HG03175 (cell line): ENCODE data around the gene AOC1.
"Not testable (repeated sequence)": the region's sequence is repeated elsewhere in the genome, so short reads cannot be mapped to it uniquely, and the experiment has no call there.

Experiments
- ATAC-seq: cut with Tn5 transposase; IDR thresholded peaks from one replicate; pipeline ENCODE4 v1.9.1; 2021; ENCODE audit warnings: mild to moderate bottlenecking, moderate library complexity; ENCODE audit not compliant: unreplicated experiment

AOC1 gene

DNA sequence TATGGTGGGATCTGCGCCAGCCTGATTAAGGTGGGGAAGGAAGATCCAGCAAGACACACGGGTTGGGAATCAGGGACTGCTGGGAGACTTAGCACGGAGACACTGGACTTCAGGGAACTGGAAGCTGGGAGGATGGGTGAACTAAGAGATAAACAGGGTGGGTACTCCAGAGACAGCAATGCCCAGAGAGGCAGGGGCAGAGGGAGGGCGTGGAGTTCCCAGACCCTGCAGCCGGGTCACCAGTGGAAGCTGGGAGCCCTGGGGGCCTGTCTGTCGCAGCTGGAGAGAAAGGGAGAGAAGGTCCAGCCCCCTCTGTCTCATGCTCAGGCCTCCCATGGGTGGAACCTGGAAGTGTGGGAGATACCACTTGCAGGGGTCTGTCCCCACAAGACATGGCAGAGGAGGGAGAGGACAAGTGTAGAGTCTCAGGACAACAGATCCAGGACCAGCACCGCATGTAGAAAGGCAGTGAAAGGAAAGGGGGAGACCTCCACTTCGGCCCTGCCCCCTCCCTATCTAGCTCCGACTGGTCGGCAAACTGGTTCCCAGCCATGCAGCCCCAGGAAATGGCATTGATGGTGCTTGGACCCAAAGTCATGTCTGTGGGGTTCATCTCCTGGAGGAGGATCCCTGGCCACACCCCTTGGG, 44.4 kb downstream of the AOC1 start:
- ATAC-seq = no peak

GRCh38 chr7:150897502-150898474, 45.5 kb downstream of the AOC1 start:
- ATAC-seq = peak; percentile 67

- peak; percentile 70 for ATAC-seq
Observed at GRCh38 chr7:150898475-150899011, 46.2 kb downstream of the AOC1 start.

DNA sequence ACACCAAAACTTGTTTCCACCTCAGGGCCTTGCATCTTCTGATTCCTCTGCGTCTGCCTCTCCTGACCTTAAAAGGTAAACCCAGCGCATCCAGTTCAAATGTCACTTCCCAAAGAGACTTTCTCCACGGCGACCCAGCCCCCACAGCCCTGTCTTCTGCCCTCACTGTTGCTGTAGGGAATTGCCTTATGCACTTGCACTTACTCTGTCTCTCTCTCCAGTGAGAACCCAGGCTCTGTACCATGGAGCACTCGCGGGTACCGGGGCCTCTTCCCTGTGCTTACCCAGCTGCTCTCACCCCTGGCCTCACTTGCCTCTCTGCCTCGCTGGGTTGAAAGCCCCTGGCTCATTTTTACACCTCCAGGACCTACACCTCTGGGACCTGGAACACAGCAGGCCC, 48.4 kb downstream of the AOC1 start:
- no peak for ATAC-seq

GRCh38 chr7:150901160-150902035, 49.1 kb downstream of the AOC1 start:
- ATAC-seq = no peak

DNA sequence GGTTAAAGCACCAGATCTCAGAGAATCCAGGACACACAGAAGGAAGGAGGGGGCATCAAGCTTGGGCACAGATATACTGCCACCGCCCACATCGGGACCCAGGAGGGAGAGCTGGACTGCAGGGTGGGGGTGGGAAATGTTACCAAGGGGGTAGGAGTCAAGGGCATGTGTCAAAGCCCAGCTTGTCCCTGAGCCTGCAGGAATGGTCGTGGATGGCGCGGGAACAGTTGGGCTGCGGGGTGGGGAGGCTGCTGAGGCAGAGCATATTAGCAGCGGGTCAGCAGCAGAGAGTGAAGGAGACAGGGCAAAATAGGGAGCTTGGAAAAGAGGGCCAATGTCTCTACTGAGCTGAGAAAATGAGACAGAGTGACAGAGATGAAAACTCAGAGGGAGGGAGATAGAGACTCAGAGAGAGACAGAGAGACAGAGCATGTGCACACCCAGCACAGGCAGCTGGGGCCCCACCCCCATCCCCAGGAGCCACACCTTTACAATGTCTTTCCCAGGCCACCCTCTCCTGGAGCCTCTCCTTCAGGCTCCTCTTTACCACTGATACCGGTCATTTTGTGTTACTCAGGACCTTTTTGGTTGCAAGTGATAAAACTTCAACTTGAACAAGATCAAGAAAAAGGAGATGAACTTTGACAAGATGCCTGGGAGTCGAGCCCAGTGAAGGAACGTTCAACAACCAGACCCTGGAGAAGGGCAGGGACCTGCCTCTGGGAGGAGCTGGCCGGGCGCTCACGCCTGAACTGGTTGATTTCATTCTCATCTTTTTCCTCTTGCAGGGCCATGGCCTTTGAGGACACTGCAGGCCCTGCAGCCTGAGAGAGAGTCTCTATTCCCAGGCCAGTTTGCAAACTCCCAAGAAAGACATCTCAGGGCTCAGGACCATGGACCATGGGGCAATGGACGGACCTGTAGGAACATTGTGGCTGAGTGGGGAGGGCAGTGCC, 50.0 kb downstream of the AOC1 start:
- ATAC-seq = no peak

- ATAC-seq = no peak
Observed at GRCh38 chr7:150903606-150904005, 51.3 kb downstream of the AOC1 start.

DNA sequence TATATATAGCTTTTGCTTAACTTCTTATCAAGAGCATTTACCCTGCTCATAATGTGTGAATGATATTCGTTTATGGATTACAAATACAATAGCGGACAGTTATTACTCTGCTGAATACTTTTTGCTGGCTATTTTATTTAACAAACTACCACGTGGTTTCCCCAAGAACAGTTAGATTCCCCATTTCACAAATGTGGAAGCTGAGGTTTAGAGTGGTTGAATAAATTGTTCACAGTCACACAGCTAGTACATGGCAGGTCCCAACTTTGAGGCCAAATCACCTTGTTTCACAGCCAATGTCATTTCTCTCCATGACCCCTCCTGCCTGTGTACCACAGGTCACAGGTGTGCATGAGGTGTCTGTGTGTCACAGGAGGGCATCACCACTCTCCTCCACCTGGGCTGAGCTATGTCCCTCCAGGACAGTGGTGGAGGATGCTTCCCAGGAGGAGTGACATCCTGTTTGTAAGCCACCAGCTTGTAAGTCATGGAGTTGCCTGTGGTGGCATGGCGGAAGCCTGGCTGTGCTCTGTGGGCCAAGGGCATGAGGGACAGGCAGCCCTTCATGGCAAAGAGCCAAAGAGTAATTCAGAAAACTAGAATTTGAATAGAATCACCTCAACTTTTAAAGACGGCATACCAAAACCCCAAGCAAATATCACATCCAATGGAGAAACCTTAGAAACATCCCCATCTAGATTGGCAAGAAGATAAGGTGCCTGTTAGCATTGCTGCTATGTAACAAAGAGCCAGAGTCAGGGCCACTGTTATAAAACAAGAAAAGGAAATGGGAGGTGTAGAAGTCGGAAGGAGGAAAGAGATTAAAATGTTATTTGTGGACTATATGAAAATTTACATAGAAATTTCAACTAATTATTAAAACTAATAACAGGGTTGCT, 51.9 kb downstream of the AOC1 start:
- no peak for ATAC-seq

GRCh38 chr7:150908173-150908572, 55.9 kb downstream of the AOC1 start:
- no peak for ATAC-seq

DNA sequence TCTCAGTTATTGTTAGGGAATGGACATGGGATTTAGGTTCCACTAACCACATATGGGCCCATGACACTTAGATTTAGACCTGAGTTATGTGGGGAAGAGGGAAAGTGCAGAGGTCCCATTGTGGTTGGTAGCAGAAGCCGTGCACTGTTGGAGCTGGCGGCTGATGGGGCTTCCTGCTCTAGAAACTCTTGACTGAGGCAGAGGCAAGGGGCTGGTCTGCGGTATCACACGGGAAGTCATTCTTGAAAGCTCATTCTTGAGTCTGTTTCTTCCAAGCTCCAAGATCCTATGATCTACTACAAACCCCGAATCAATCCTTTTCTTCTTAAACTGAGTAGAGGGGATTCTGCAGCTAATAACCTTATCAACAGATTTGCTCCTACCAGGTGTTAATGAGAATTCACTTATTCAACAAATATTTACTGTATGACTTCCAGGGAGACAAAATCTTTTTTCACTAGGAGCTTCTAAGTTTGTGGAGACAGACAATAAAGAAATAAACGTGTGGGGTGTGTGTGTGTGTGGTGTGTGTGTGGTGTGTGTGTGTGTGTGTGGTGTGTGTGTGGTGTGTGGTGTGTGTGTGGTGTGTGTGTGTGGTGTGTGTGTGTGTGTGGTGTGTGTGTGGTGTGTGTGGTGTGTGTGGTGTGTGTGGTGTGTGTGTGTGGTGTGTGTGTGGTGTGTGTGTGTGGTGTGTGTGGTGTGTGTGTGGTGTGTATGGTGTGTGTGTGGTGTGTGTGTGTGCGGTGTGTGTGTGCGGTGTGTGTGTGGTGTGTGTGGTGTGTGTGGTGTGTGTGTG, 57.1 kb downstream of the AOC1 start:
- ATAC-seq = no peak

DNA sequence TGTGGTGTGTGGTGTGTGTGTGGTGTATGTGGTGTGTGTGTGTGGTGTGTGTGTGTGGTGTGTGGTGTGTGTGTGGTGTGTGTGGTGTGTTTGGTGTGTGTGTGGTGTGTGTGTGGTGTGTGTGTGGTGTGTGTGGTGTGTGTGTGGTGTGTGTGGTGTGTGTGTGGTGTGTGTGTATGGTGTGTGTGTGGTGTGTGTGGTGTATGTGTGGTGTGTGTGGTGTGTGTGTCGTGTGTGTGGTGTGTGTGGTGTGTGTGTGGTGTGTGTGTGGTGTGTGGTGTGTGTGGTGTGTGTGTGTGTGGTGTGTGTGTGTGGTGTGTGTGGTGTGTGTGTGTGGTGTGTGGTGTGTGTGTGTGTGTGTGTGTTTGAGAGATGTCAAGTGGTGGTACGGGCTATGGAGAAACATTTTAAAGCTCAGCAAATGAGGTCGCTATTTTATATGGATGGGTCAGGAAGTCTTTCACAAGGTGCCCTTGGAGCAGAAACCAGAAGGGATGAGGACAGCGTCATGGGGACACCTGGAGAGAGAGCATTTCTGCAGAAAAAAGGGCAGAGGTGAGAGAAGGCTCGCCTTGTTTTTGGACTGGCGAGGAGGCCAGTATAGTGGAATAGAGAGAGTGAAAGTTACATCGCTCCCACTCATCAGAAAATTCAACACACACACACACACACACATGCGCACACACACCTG, 58.1 kb downstream of the AOC1 start:
- not testable (repeated sequence) for ATAC-seq

DNA sequence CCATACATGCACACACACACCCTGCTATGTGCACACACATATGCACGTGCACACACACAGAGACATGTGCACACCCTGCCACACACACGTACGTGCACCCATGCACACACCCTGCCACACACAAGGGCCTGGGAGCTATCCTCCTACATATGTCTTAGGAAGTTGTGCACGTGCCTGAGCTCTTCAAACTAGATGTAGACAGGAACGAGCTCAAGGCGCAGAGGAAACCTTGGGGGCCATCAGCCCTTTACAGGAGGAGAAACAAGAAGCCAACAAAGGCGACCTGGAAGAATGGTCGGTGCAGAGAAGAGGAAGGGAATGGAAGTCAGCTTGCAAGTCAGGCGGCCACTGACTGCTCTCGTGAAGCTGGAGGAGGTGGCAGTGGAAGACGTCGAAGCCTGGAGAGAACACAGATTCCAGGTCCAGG, 58.7 kb downstream of the AOC1 start:
- no peak for ATAC-seq
